ENCODE results near the gene CDKN2B. TPM values are rescaled to one million over a fixed set of nuclear protein-coding genes. Genes with fewer than 3 reads are reported as not detected.

Gene CDKN2B, protein sequence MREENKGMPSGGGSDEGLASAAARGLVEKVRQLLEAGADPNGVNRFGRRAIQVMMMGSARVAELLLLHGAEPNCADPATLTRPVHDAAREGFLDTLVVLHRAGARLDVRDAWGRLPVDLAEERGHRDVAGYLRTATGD
- 16.2 and 20.4 TPM in 2 replicates for total RNA-seq

DNA sequence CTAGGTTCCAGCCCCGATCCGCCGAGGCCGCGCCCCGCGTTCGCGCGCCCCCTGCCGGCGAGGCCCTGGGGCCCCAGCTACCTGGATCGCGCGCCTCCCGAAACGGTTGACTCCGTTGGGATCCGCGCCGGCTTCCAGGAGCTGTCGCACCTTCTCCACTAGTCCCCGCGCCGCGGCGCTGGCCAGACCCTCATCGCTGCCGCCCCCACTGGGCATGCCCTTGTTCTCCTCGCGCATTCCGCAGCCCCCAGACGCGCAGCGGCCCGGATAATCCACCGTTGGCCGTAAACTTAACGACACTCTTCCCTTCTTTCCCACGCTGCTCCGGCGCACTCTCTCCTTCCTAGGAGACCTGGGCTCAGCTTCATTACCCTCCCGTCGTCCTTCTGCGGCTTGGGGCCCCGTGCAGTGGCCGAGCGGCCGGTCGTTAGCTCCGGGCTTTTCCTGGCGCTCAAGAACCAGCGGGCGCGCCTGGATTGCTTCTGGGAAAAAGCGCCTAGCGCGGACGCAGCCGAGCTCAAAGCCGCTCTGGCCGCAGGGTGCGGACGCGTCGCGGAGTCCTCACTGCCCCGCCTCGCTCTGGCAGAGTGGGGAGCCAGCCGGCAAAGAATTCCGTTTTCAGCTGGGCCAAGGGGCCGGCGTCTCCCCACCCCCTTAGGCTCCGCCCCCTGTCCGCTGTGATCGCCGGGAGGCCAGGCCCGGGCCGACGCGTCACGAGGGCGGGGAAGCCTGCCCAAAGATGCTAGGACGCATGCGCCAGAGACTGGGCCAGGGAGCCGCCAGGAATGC, at the start of gene CDKN2B:
CDKN2B (minus strand) TSS at position 589 of the 789 bp plus-strand sequence; CDS start at position 237, 352 bp downstream.

GRCh38 chr9:21994556-21995005, 14.5 kb downstream of the CDKN2B start, which contains the start of gene CDKN2B-AS1:
Gene CDKN2B-AS1 (plus strand): TSS chr9:21994791.

DNA sequence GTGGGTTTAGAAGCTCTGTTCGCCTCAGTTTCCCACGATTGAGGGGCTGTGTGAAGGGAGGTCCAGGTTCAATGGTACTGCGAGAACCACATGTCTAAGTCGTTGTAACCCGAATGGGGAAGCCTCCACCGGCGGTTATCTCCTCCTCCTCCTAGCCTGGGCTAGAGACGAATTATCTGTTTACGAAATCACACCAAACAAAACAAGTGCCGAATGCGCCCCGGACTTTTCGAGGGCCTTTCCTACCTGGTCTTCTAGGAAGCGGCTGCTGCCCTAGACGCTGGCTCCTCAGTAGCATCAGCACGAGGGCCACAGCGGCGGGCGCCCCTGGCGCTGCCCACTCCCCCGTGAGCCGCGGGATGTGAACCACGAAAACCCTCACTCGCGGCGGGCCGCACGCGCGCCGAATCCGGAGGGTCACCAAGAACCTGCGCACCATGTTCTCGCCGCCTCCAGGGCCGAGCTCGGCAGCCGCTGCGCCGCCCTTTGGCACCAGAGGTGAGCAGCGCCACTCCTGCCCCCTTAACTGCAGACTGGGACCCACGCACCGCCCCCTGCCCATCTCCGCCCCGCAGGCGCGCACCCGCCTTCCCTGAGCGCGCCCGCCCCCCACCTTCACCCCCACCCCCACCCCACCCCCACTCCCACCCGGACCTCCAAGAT, 15.1 kb downstream of the CDKN2B start, which contains the start of gene CDKN2A:
CDKN2A (minus strand) TSS at position 500 of the 663 bp plus-strand sequence.

Other genes with a start within 250 kb of the CDKN2B start
- 18.0 and 19.6 TPM in 2 replicates for gene MTAP, start 206.7 kb downstream of the CDKN2B start, total RNA-seq
- gene CDKN2A, start 14.9 kb downstream of the CDKN2B start, total RNA-seq: 19.5 and 22.0 TPM in 2 replicates
- 1.2 and 3.1 TPM in 2 replicates for gene CDKN2B-AS1, start 14.5 kb downstream of the CDKN2B start, total RNA-seq